ENCODE results near the gene PANX2.
"Not testable (repeated sequence)": the region's sequence is repeated elsewhere in the genome, so short reads cannot be mapped to it uniquely, and the experiment has no call there.

The PANX2 gene, protein sequence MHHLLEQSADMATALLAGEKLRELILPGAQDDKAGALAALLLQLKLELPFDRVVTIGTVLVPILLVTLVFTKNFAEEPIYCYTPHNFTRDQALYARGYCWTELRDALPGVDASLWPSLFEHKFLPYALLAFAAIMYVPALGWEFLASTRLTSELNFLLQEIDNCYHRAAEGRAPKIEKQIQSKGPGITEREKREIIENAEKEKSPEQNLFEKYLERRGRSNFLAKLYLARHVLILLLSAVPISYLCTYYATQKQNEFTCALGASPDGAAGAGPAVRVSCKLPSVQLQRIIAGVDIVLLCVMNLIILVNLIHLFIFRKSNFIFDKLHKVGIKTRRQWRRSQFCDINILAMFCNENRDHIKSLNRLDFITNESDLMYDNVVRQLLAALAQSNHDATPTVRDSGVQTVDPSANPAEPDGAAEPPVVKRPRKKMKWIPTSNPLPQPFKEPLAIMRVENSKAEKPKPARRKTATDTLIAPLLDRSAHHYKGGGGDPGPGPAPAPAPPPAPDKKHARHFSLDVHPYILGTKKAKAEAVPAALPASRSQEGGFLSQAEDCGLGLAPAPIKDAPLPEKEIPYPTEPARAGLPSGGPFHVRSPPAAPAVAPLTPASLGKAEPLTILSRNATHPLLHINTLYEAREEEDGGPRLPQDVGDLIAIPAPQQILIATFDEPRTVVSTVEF

DNA sequence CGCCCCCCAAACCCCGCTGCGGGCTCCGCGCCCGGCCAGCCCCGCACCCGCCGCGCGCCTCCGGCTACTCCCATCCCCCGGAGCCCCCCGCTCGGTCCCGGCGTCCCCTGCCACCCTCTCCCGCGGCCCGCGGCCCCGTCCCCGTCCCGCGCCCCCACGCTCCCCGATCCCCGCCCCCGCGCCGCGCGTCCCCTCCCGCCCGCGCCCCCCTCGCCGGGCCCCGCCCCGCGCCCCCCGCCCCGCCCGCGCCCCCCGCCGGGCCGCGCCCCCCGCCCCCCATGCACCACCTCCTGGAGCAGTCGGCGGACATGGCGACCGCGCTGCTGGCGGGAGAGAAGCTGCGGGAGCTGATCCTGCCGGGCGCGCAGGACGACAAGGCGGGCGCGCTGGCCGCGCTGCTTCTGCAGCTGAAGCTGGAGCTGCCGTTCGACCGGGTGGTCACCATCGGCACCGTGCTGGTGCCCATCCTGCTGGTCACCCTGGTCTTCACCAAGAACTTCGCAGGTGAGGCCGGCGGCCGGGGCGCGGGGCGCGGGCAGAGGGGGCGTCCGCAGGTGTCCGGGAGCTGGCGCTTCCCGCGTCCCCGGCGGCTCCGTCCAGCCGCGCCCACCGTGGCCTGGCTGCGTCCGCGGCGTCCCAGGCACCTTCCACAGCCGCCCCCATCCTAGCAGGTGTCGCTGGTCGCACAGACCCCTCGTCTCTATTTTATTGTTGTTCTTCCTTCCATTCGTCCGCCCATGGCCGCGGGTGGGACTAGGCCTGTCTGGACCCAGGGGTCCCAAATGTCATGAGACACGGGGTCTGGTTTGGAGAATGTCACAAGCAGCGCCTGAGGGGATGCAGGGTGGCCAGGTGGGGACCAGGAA lies at the start of gene PANX2:
TSS of gene PANX2 (plus strand) at position 279 of the 866 bp plus-strand sequence. CDS start at position 279, 0 bp downstream.
- peak in 1 of 2 experiments; percentile 35 for DNase-seq

DNA sequence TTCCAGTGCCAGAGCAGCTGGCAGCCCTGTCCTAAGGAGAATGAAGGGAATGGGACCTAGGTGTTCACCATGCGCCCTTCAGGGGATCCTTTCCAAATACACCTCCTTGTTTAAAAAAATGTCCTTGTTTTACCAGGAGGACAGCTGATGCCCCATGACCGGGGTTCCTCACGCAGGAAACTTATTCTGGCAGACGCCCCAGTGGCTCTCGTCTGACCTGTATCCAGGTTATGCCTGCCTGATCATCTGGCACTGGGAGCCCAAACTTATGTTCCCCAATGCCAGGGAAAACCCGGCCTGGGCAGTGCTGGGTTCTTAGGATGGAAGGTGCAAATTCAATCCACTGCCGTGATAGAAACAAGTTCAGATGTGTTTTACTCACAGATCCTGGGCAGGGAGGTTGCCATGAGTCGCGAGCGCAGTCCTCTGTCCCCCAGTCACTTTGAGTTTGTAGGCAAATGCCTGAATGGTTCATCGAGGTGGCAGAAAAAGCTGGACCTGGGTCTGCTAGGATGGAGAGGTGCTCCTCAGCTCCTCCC lies 49.3 kb upstream of the PANX2 start:
- no peak for DNase-seq

DNA sequence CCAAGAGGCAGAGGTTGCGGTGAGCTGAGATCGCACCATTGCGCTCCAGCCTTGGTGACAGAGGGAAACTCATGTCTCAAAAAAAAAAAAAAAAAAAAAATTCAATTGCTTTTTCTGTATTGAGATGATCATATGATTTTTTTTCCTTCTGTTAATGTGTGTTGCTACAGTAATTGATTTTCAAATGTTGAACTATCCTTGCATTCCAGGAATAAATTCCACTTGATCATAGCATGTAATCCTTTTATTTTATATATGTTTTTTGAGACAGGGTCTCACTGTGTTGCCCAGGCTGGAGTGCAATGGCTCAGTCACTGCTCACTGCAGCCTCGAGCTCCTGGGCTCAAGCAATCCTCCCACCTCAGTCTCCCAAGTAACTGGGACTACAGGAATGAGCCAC lies 47.4 kb upstream of the PANX2 start:
- DNase-seq, result no peak

DNA sequence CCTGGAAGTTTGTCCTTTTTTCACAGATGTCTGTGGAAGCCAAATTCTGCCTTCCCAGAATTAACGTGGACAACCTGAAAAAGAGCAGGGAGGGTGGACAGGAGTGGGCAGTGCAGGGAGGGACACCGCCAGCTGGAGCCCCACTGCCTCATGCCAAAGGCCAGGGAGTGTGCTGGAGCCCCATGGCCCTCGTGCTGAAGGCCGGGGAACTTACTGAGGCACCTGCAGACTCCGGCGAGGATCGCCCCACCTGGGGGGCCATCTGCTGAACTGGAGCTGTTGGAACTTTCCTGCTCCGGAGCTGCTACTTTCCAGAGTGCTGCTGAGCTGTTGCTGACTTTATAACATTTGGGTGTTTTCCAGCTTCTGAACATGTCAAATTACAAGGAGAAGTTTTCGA lies 45.5 kb upstream of the PANX2 start:
- DNase-seq, result no peak

DNA sequence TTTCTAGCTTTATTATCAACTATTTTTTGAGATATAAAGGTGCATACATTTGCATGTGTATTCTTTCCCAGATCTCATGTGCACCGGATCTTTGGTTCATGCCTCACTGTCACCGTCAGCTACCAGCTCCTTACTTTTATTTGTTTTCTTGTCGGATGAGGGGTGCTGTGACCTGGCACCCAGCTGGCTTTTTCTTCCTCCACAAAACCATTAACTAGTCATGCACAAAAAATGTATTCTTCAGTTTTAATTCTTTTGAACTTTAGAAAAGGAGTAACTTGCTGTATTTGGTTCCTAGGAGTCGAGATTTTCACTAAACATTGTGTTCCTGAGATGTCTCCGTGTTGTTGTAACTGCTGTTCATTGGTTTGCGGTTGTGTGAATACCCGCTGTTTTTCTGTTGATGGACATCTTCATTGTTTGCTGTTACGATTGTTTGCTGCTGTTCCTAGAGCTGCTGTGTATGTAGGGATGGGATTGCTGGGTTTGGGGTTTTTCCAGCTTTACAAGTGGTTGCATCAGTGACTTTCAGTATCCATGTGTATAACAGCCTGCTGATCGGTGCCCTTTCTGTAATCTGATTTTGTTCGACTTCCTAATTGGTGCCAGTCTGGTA lies 41.3 kb upstream of the PANX2 start:
- DNase-seq, result no peak

DNA sequence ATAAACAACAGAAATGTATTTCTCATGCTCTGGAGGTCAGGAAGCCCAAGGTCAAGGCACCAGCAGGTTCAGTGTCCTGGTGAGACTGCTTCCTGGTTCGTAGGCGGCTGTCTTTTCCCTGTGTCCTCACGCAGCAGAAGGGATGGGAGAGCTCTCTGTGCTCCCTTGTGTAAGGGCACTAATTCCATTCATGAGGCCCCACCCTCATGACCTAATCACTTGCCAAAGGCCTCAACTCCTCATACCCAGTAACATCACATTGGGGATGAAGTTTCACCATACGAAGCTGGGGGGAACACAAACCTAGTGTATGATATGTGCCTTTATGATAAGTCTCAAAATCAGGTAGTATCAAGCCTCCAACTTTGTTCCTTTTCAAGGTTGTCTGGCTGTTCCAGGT lies 38.6 kb upstream of the PANX2 start:
- no peak for DNase-seq

DNA sequence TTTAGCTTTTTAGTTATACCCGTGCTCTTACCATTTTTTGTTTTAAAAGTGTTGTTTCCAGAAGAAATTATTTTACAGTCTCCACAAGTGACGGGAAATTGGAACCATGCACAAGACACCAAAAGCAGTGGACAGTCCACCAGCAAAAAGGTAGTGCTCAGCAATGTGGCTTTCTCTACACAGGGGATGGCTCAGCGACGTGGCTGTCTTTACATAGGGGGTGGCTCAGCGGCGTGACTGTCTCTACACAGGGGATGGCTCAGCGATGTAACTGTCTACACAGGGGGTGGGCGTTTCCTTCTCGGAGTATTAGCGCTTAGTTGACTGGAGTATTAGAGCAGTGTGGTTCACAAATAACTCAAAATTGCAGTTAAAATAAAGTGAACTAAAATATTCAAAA lies 36.0 kb upstream of the PANX2 start:
- no peak for DNase-seq

DNA sequence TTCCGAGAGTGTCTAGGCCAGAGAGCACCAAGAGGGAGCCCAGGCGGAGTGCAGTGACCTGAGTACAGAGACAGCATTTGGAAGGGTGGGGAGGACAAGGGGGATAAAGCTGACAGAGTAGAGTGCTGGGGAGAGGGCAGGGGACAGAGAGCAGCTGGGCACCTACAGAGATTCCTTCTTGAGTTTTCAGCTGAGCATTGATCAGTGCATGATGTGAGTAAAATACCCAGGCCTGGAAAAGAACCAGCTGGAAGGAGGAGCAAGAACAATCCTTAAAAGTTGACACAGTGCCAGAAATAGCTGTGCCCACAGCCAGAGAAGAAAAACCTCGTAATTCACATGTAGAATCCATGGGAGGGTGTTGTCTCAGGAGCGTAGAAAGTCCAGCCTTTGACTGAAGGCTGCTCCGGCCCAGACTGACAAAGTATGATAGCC lies 33.9 kb upstream of the PANX2 start:
- DNase-seq, result no peak

DNA sequence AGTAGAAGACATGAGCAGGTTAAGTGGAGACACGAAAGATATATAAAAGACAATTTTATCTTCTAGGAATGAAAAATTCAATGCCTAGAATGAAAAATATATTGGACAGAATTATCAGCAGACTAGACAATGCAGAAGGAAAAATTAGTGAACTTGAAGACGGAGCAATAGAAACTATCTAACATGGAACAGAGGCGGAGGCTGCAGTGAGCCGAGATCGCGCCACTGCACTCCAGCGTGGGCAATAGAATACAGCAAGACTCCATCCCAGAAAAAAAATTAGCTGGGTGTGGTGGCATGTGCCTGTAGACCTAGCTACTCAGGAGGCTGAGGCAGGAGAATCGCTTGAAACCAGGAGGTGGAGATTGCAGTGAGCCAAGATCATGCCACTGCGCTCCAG lies 33.3 kb upstream of the PANX2 start:
- DNase-seq, result not testable (repeated sequence)

DNA sequence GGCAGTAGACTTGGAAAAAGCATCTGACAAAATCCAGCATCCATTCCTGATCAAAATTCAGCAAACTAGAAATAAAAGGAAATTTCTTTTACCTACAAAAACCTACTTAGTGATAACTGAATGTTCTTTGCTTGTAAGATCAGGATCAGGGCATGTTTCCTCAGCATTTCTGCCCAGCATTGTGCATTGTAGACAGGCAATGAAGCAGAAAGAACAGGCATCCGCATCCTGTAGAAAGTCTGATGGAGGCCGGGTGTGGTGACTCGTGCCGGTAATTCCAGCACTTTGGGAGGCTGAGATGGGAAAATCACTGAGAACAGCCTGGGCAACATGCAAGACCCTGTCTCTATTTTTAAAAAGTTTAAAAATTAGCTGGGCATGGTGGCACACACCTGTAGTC lies 32.5 kb upstream of the PANX2 start:
- no peak for DNase-seq

DNA sequence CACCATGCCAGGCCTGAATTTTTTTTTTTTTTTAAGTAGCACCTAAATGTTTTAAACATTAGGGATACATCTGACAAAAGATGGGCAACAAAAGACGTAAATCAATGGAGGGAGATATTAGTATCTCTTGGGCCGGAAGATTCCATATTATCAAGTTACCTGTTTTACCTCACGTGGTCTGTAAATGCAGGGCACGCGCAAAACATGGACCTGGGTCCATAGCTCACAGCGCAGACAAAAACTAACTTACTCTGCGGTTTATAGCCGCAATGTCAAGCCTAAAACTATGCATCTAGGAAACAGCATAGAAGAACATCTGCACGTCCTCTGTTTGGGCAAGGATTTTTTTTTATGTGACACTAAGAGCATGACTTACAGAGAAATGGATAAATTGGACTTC lies 31.5 kb upstream of the PANX2 start:
- DNase-seq, result no peak

DNA sequence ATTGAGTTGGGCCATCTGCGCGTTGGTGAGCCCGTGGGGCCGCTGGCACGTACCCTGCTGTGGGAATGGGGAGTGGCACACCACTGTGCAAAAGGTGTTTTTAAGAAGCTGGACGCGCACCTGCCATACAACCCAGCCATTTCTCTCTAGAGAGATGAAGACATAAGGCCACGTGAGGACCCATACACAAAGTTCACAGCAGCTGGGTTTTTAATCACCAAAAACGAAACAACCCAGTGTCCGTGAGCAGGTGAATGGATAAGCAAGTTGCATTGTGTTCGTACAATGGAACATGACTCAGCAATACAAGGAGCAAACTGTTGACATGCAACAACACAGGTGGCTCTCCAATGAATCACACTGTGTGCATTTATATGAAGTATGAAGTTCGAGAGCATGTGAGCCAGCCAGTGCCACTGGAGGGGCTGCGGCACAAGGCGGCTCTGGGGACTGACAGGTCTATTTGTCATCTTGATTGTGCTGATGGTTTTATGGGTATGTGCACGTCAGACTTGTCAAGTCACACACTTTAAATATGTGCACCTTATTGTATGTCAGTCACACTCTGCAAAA lies 30.6 kb upstream of the PANX2 start:
- DNase-seq, result no peak

DNA sequence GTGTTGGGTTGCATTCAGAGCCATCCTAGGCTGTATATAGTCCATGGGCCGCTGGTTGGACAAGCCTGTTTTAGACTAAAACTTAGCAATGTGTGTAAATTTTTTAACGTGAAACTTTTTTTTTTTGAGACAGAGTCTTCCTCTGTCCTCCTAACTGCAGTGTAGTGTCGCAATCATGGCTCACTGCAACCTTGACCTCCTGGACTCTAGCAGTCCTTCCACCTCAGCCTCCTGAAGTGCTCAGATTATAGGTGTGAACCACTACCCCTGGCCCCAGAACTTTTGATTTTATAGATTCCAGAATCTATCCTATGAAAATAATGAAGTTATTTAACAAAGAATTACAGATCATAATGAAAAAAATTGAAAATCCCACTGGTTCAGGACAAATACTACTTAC lies 29.9 kb upstream of the PANX2 start:
- DNase-seq, result no peak

DNA sequence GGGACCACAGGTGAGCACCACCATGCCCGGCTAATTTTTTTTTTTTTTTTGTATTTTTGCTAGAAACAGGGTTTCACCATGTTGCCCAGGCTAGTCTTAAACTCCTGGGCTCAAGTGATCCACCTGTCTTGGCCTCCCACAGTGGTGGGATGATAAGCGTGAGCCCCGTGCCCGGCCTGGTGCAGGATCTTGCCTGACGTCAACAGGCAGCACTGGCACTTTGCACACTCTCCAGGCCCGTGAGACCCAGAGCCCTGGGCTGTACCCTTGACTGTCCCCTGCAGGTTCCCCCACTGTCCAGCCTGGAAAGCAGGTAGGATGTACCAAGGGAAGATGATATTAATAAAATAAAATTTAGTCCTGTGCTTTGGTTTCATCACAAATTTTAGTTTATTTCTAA lies 29.1 kb upstream of the PANX2 start:
- DNase-seq, result no peak

DNA sequence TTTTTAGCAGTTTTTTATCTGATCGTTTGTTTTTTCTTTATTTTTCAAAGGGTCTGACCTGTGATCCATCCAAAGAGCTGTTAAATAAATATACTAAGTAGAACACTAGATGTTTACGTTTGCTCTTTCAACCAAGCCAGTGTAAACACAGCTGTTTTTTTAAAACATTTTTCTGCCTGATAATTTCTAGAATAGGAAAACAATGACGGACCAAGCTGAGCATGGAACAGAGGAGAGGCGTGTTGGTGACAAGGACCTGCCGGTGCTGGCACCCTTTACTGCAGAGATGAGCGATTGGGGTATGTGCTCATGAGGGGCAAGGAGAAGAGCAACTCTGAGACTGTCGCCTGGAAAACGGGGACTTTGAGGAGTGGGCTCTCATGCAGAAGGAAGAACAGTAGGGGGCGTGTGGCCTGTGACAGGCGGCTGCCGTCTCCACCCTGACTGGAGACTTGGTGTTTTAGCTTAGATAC lies 28.6 kb upstream of the PANX2 start:
- peak in 1 of 2 experiments; percentile 16 for DNase-seq

DNA sequence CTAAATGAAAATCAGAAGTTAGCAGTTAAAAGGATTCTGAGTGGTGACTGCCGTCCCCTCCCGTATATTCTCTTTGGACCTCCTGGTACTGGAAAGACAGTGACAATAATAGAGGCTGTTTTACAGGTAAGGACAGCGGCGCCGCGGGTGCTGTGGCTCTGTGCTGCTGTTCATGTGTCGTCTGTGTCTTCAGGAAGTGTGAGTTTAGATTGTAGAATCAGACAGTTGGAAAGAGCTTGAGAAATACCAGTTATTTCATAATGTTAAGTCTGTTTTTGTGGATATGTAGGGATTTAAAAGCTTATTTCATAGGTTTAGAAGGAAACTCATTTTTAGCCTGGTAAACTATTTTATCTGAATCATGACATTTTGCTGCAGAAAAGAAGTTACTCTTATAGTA lies 27.4 kb upstream of the PANX2 start:
- DNase-seq, result no peak

DNA sequence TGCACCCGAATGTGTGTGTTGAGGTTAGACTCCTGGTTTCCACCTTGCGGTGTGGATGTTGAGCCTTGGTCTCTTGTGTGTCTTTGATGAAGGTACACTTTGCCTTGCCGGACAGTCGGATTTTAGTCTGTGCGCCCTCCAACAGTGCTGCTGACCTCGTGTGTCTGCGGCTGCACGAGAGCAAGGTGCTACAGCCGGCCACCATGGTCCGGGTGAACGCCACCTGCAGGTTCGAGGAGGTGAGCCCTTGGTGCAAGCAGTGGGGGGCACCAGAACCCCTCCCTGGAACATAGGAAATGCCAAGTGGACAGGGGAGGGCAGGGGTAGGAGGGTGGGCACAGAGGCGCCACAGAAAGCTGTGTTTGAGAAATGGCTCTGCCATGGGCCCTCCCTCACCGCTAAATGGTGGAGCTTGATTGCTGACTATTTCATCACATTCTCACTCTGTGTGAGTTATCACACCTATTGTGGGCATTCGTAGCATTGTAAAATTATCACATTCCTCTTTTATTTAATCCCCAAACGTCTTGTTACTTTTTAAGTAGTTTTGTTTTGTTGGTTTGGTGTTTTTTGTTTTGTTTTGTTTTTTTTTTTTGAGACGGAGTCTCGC lies 26.4 kb upstream of the PANX2 start:
- DNase-seq, result no peak

DNA sequence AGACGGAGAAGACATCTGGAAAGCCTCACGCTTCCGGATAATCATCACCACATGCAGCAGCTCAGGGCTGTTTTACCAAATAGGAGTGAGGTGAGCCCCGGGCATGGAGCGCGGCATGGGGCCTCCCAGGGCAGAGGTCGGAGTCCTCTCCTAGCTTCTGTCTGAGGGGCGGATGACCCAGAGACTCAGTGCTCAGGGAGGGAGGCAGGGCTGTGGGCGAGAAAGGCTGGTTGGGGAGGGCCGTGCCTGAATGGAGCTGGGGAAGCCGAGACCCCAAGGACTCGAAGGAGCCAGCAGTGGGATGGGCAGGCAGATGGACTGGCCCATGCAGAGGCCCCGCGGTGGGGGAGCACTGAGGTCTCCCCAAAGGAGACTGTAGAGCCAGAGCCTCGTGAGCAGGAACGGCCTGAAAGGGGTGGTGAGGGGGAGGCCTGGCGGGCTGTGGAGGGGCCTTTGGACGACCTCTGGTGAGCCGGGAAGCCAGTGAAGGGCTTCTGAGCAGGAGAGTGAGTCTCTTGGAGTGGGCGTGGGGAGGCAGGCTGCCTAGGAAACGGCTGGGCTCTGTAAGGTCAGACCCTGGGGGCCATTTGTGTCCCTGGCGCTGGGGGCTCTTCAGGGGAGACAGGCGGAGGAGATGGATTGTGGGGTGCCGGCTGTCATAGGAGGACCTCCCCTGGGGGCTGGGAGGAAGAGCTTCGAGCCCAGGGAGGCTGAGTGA lies 24.7 kb upstream of the PANX2 start:
- DNase-seq, result no peak

DNA sequence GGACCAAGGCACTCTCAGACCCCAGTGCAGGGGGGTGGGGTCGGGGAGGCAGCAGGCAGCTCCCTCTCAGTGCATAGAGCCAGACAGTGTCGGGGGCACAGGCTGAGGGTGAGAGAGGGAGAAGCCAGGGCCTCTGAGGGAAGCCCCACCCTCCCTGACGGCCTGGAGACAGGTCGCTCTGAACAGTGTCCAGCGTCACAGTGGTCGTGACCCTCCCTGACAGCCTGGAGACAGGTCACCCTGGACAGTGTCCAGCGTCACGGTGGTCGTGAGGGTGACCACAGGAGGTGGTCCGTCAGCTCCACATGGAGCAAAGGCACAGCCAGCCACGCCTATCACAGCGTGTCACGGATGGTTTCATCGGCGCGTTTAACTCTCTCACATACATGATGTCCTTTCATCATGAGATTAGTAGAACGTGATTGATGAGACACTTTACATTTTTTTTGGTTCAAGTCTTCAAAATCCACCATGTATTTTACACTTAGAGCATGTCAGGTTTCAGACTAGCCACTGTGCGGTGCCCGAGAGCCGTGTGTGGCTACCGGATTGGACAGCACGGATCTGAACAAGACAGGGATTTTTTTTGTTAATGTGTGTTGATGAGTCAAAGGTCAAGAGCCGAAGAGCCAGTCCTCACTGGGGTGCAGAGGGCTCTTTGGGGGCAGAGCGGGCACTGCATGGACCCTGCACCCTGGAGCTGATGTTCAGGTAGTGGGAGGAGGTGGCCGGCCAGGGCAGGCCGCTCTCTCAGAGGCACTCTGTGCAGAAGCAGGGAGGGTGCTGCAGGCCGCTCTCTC lies 23.9 kb upstream of the PANX2 start:
- DNase-seq, result peak in 1 of 2 experiments; percentile 61
